K562 (cell line): ENCODE measurements around the gene MARCHF3. TPM values are rescaled to one million over a fixed set of nuclear protein-coding genes. Genes with fewer than 3 reads are reported as not detected.
"Not testable (repeated sequence)": the region's sequence is repeated elsewhere in the genome, so short reads cannot be mapped to it uniquely, and the experiment has no call there.

Experiments
- ATAC-seq: fragments of 200-7000 bp; cut with Tn5 transposase; 3 replicates; pipeline ENCODE4 v1.9.1; 2020; ENCODE audit warnings: moderate library complexity
- BruUV-seq: library from RNA; stranded (reverse); fragments of 400-500 nt; replicated peaks from 2 replicates; lab custom pipeline; 2021; lab: Mats Ljungman, UMichigan
- CTCF ChIA-PET: fragments of 300-600 bp; formaldehyde crosslinking; extraction: SDS; loops from one replicate; lab custom pipeline; 2021; ENCODE audit warnings: low intra/inter-chr PET ratio; lab: Yijun Ruan, JAX
- POLR2A ChIA-PET: fragments of 300-600, 350-650 bp; sonication (Branson Sonifier 250); formaldehyde crosslinking; extraction: SDS; loops from one replicate; lab custom pipeline; 2021; ENCODE audit warnings: antibody characterized with exemption, inconsistent platforms; lab: Yijun Ruan, JAX
- DNase-seq, 4 experiments: peaks; one replicate each; pipeline versions ENCODE4 v3.0.0 to v3.0.0-alpha.2; 2011 to 2018; ENCODE audit warnings: low spot score in 3 of 4, mixed read lengths in 3 of 4; ENCODE audit errors: extremely low read depth in 1 of 4
- FAIRE-seq: peaks from 2 replicates; lab custom pipeline; 2011; peaks lifted over from hg19 to GRCh38; lab: Jason Lieb, UNC
- H2AFZ ChIP-seq: 2 replicates; pipeline ENCODE4 v1.6.0; 2011; ENCODE audit warnings: low read depth, low read length, control low read depth, inconsistent platforms
- H3K27ac ChIP-seq: fragments of 200-600 bp; 3 replicates; pipeline ENCODE4 v1.8.0; 2011; ENCODE audit warnings: low read depth, mild to moderate bottlenecking, control low read depth, inconsistent platforms, low read length, moderate library complexity, mixed read lengths; ENCODE audit errors: extremely low read depth
- H3K27me3 ChIP-seq, 2 experiments: fragments of 300-600 bp in 1 of 2; 2 replicates in 1 of 2; 3 replicates in 1 of 2; pipeline versions ENCODE4 v1.6.0 to v1.8.0; 2011; ENCODE audit warnings: inconsistent platforms in 2 of 2, low read length in 2 of 2, mild to moderate bottlenecking in 1 of 2, mixed read lengths in 1 of 2, moderate library complexity in 1 of 2; ENCODE audit not compliant: control insufficient read depth in 2 of 2, insufficient read depth in 2 of 2
- H3K36me3 ChIP-seq: fragments of 300-600 bp; 3 replicates; pipeline ENCODE4 v1.8.0; 2011; ENCODE audit warnings: mild to moderate bottlenecking, low read length, inconsistent platforms; ENCODE audit not compliant: control insufficient read depth, insufficient read depth
- H3K4me1 ChIP-seq, 2 experiments: fragments of 200-600 bp in 1 of 2; replicated peaks in 1 of 2; 2 replicates in 1 of 2; 3 replicates in 1 of 2; pipeline versions ENCODE4 v1.5.1 to v1.8.0; 2011; ENCODE audit warnings: inconsistent platforms in 2 of 2, low read length in 2 of 2, mild to moderate bottlenecking in 1 of 2, mixed read lengths in 1 of 2, moderate library complexity in 1 of 2; ENCODE audit not compliant: control insufficient read depth in 2 of 2, insufficient read depth in 2 of 2
- H3K4me2 ChIP-seq: 2 replicates; pipeline ENCODE4 v1.6.1; 2011; ENCODE audit warnings: low read length, control low read depth, inconsistent platforms, mixed read lengths; ENCODE audit not compliant: insufficient read depth
- H3K4me3 ChIP-seq: fragments of 200-600 bp; sonication (generic), shearing (Covaris generic); 2 replicates; pipeline ENCODE4 v1.5.1; 2016; ENCODE audit warnings: control low read depth, inconsistent platforms
- H3K79me2 ChIP-seq: fragments of 200-600 bp; 3 replicates; pipeline ENCODE4 v1.8.0; 2011; ENCODE audit warnings: low read length, inconsistent platforms; ENCODE audit not compliant: control insufficient read depth, insufficient read depth
- H3K9ac ChIP-seq, 2 experiments: 2 replicates each; pipeline versions ENCODE4 v1.6.0 to v1.6.1; 2011; ENCODE audit warnings: low read depth in 2 of 2, low read length in 2 of 2, control low read depth in 1 of 2, inconsistent platforms in 1 of 2, mild to moderate bottlenecking in 1 of 2, mixed read lengths in 1 of 2; ENCODE audit not compliant: insufficient read depth in 1 of 2
- H3K9me1 ChIP-seq: one replicate; pipeline ENCODE4 v1.6.0; 2011; ENCODE audit warnings: inconsistent platforms, mild to moderate bottlenecking, low read length, moderate library complexity; ENCODE audit not compliant: control insufficient read depth, insufficient read depth
- H3K9me3 ChIP-seq: replicated peaks from 2 replicates; pipeline ENCODE4 v1.5.1; 2011; ENCODE audit warnings: low read depth, low read length, inconsistent platforms; ENCODE audit not compliant: control insufficient read depth, insufficient read depth
- H4K20me1 ChIP-seq: replicated peaks from 2 replicates; pipeline ENCODE4 v1.6.1; 2011; ENCODE audit warnings: low read length, inconsistent platforms, mixed read lengths; ENCODE audit not compliant: control insufficient read depth, insufficient read depth
- ARID1B ChIP-seq: fragments of 450-650 bp; IDR thresholded peaks from 2 replicates; pipeline ENCODE4 v1.6.1; 2016; ENCODE audit warnings: antibody characterized with exemption, mild to moderate bottlenecking, inconsistent platforms
- ARNT ChIP-seq, 2 experiments: fragments of 450-650 bp; IDR thresholded peaks; 2 replicates each; pipeline ENCODE4 v1.6.1; 2016; ENCODE audit warnings: mild to moderate bottlenecking in 1 of 2
- ATF3 ChIP-seq, 2 experiments: fragments of 450-650 bp in 1 of 2; sonication (generic) in 1 of 2; formaldehyde crosslinking in 1 of 2; IDR thresholded peaks in 1 of 2; conservative IDR thresholded peaks in 1 of 2; 2 replicates each; pipeline versions ENCODE4 v1.6.1 to v1.8.1; 2016 to 2023; ENCODE audit warnings: mild to moderate bottlenecking in 2 of 2, moderate library complexity in 2 of 2, inconsistent platforms in 1 of 2, missing genetic modification reagents in 1 of 2
- C11orf30 ChIP-seq: fragments of 450-650 bp; IDR thresholded peaks from 2 replicates; pipeline ENCODE4 v1.6.1; 2016; ENCODE audit warnings: low read depth, mild to moderate bottlenecking
- CBFA2T3 ChIP-seq: fragments of 450-650 bp; IDR thresholded peaks from 2 replicates; pipeline ENCODE4 v1.6.1; 2017
- DPF2 ChIP-seq: fragments of 450-650 bp; IDR thresholded peaks from 2 replicates; pipeline ENCODE4 v1.6.1; 2016
- EHMT2 ChIP-seq: fragments of 450-650 bp; IDR thresholded peaks from 2 replicates; pipeline ENCODE4 v1.6.1; 2018; ENCODE audit warnings: antibody characterized with exemption
- GATAD2A ChIP-seq: fragments of 450-650 bp; IDR thresholded peaks from 2 replicates; pipeline ENCODE4 v1.6.1; 2017
- HDAC1 ChIP-seq, 2 experiments: fragments of 450-650 bp; IDR thresholded peaks; 2 replicates each; pipeline ENCODE4 v1.6.1; 2016 to 2017; ENCODE audit warnings: inconsistent platforms in 1 of 2, mild to moderate bottlenecking in 1 of 2, moderate library complexity in 1 of 2
- HDGF ChIP-seq: fragments of 450-650 bp; IDR thresholded peaks from 2 replicates; pipeline ENCODE4 v1.6.1; 2016
- JUND ChIP-seq, 2 experiments: IDR thresholded peaks; 2 replicates in 1 of 2; 3 replicates in 1 of 2; pipeline ENCODE4 v1.6.1; 2011; ENCODE audit warnings: borderline replicate concordance in 2 of 2, low read depth in 2 of 2, low read length in 2 of 2, improper control_type of control experiment in 1 of 2, missing biosample characterization in 1 of 2, missing genetic modification characterization in 1 of 2, missing genetic modification reagents in 1 of 2
- KDM1A ChIP-seq, 2 experiments: fragments of 450-650 bp; IDR thresholded peaks; 2 replicates each; pipeline ENCODE4 v1.6.1; 2016; ENCODE audit warnings: mild to moderate bottlenecking in 2 of 2
- MAFG ChIP-seq: fragments of 450-650 bp; conservative IDR thresholded peaks from 2 replicates; pipeline ENCODE4 v1.6.1; 2016; ENCODE audit warnings: missing genetic modification characterization, missing compliant biosample characterization
- PKNOX1 ChIP-seq: fragments of 450-650 bp; IDR thresholded peaks from 2 replicates; pipeline ENCODE4 v1.6.1; 2016
- SOX6 ChIP-seq: fragments of 450-650 bp; IDR thresholded peaks from 2 replicates; pipeline ENCODE4 v1.6.1; 2014; ENCODE audit warnings: mild to moderate bottlenecking
- TCF3 ChIP-seq: sonication (generic); formaldehyde crosslinking; IDR thresholded peaks from 2 replicates; pipeline ENCODE4 v1.4.0; 2020; ENCODE audit warnings: mild to moderate bottlenecking, missing genetic modification reagents
- ZNF316 ChIP-seq: fragments of 450-650 bp; IDR thresholded peaks from 2 replicates; pipeline ENCODE4 v1.6.1; 2016
- WGBS: fragments of 100-300 bp; shearing (Covaris generic); methylation state at CpG from one replicate; pipeline ENCODE4 v1.1.6; 2016; ENCODE audit warnings: low coverage, mixed read lengths; ENCODE audit not compliant: insufficient coverage; ENCODE audit errors: missing lambda C conversion rate; 5-methylcytosine and 5-hydroxymethylcytosine counted together
- in situ Hi-C: fragments of 300-500 bp; cut with MboI; formaldehyde crosslinking; loops from 4 replicates; pipeline ENCODE4 v1.15.0; 2018; ENCODE audit warnings: inconsistent platforms, mixed read lengths
- intact Hi-C: fragments of 100-400 bp; cut with micrococcal nuclease; formaldehyde crosslinking; loops from 2 replicates; pipeline ENCODE4 v1.14.2; 2022
- polyA plus RNA-seq, 8 experiments: library from polyadenylated mRNA; depleted of rRNA in 4 of 8; stranded (reverse) in 5 of 8; unstranded in 3 of 8; fragments of >200 nt; fragmentation: Nextera tagmentation in 2 of 8; fragmentation: Illumina TruSeq in 1 of 8; extraction: Ambion mirVana in 2 of 8; extraction: Trizol in 1 of 8; gene quantifications; 2 replicates each; pipeline versions ENCODE4 v1.2.1 to v1.2.3, GENCODE V29; 2011 to 2014; ENCODE audit warnings: inconsistent platforms in 1 of 8, missing spikeins in 1 of 8
- total RNA-seq, 7 experiments: library from RNA; depleted of rRNA in 6 of 7; stranded (reverse); fragments of >200 nt in 6 of 7; fragmentation: Illumina TruSeq in 2 of 7; extraction: Trizol in 2 of 7; gene quantifications; 2 replicates each; pipeline versions ENCODE4 v1.2.1 to v1.2.3, GENCODE V29; 2011 to 2021; ENCODE audit warnings: low replicate concordance in 1 of 7

Gene MARCHF3
- total and polyA plus RNA-seq, 9 of the 15 experiments (the other 6 are each of a cell fraction or from before 2014, with no cell fraction given), result 5.6 to 37.4 (median 16.5) TPM

GRCh38 chr5:127023552-127024191, 6.7 kb downstream of the MARCHF3 start:
- FAIRE-seq, result peak; percentile 54
- H3K9me3 ChIP-seq; H3K27ac ChIP-seq; H3K36me3 ChIP-seq; H3K27me3 ChIP-seq; in situ Hi-C loops; H3K9ac ChIP-seq; CTCF ChIA-PET; H3K9me1 ChIP-seq; BruUV-seq; intact Hi-C loops; H2AFZ ChIP-seq; H3K4me2 ChIP-seq; TF ChIP-seq JUND (tag; IDR thresholded peaks at IDR 0.05; ENCODE audit: borderline replicate concordance, low read depth, low read length); ATF3 (CRISPR knock-in tag; conservative IDR thresholded peaks at IDR 0.05): not testable (repeated sequence)
- peak in 2 of 4 experiments; percentile 33 to 47 for DNase-seq
- 83% methylated on average over 7 of the region's 7 CpGs for WGBS
- H3K4me1 ChIP-seq, result peaks cover 9 to 33% of the 10 kb centered on the region in 2 experiments; a peak in 4 of 5 replicates
- ATAC-seq, result peak; percentile 5; the same call in 2 of the 3 replicates
- POLR2A ChIA-PET, result interaction anchor here (0.6 to 1.7 kb wide), 6 partner anchors 9 to 52 kb away, joined by 3 to 7 read pairs (median 4); no protein-coding TSS in a partner anchor
- H3K79me2 ChIP-seq, result peaks cover 94% of the 10 kb centered on the region
- H4K20me1 ChIP-seq, result peaks cover 14% of the 10 kb centered on the region
- TF ChIP-seq C11orf30 (peak; percentile 56; the same call in 1 of the 2 replicates), ARID1B (peak; percentile 42; the same call in 1 of the 2 replicates), JUND (IDR thresholded peaks at IDR 0.05; ENCODE audit: borderline replicate concordance, low read depth, low read length) (peak; percentile 45; the same call in 1 of the 2 replicates), PKNOX1 (peak; percentile 15; the same call in 1 of the 2 replicates), HDAC1 (IDR thresholded peaks at IDR 0.05) (0 out of 4 replicates have a peak, but pooled peaks of 1 of the 2 experiments have one; percentile 23), TCF3 (CRISPR knock-in tag) (peak; percentile 13; the same call in 1 of the 2 replicates), DPF2 (peak; percentile 60; the same call in 1 of the 2 replicates), GATAD2A (0 out of 2 replicates have a peak, but pooled peaks have one; percentile 13), CBFA2T3 (peak; percentile 14; the same call in 1 of the 2 replicates), ATF3 (IDR thresholded peaks at IDR 0.05) (peak; percentile 49; the same call in 1 of the 2 replicates), KDM1A (IDR thresholded peaks at IDR 0.05) (peak in 1 of 2 experiments; percentile 33; a peak in 2 of 4 replicates), SOX6 (peak; percentile 27; the same call in 1 of the 2 replicates), MAFG (tag) (peak; percentile 34; the same call in 1 of the 2 replicates), HDGF (0 out of 2 replicates have a peak, but pooled peaks have one; percentile 25), ZNF316 (peak; percentile 61), EHMT2 (peak; percentile 83), ARNT (IDR thresholded peaks at IDR 0.05) (0 out of 4 replicates have a peak, but pooled peaks of 1 of the 2 experiments have one; percentile 50)
- TF ChIP-seq, all 486 proteins: peak for 17; not testable (repeated sequence) for 469
- H3K4me3 ChIP-seq, result not testable (repeated sequence)
